Measurements from ENCODE around the gene HVCN1. TPM values are rescaled to one million over a fixed set of nuclear protein-coding genes. Genes with fewer than 3 reads are reported as not detected.

HVCN1 gene
- total RNA-seq, 5 donors from 2014 or later (not counting 1 experiment from before 2014, with no cell fraction given), result 5.6 to 18.7 (median 14.2) TPM

DNA sequence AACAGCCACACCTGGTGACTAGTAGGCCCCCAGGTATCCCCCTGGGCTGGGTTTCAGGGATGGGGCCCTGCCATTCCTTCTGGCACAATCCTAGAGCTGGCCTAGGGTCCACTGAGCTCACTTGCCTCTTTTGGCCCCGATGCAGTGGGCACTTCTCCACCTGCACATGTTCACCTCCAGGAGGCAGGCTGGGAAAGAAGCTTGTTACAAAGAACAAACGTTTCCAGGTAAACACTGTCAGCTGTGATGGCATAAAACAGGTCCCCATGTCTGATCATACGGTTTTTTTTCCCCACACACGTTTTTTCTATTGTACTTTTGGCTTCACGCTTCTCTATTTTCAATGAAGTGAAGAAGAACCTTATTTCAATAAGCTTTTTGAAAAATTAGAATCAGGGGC lies 15.8 kb upstream of the HVCN1 start:
- H3K27me3 Mint-ChIP-seq, result no peaks in the 10 kb centered on the region
- 28% methylated on average over 2 of the region's 5 CpGs for WGBS (ENCODE audit: insufficient coverage)
- no peaks in the 10 kb centered on the region for H3K9me3 Mint-ChIP-seq
- CTCF ChIA-PET, result interaction anchor here (0.7 to 1.1 kb wide), 6 partner anchors 24 to 266 kb away, joined by 3 to 5 read pairs (median 4); partner anchors contain the start of gene ARPC3 (in 1 of the 2)
- Histone ChIP-seq H3K9me3 (no peaks in the 10 kb centered on the region), H3K36me3 (ENCODE audit: control insufficient read depth in 2 of 2, extremely low read depth in 1 of 2, insufficient read depth in 1 of 2, low read length in 1 of 2) (no peaks in the 10 kb centered on the region), H3K27ac (ENCODE audit: low read length) (no peak overlapping the region), H3K27me3 (replicated peaks in 1 of 2; ENCODE audit: control insufficient read depth in 2 of 2, extremely low read depth in 1 of 2, insufficient read depth in 2 of 2, low read length in 1 of 2) (no peaks in the 10 kb centered on the region), H3K4me3 (ENCODE audit: control insufficient read depth in 1 of 2, extremely low read depth in 1 of 2, low read length in 1 of 2) (no peak overlapping the region), H3K4me1 (ENCODE audit: control insufficient read depth in 1 of 2, extremely low read depth in 1 of 2, insufficient read depth in 2 of 2, low read length in 2 of 2) (no peaks in the 10 kb centered on the region)
- DNase-seq, result peak in 1 of 35 experiments; percentile 37
- H3K36me3 Mint-ChIP-seq, result no peaks in the 10 kb centered on the region
- ATAC-seq (replicated peaks in 1 of 4), result no peak
- no peak overlapping the region for H3K4me3 Mint-ChIP-seq
- peaks cover 0 to 3% (median 0%) of the 10 kb centered on the region in 3 donors for H3K4me1 Mint-ChIP-seq
- POLR2A ChIA-PET, result interaction anchor here in 1 of 2 donors (0.5 kb wide), 1 partner anchor 892 kb away, joined by 3 read pairs; no protein-coding TSS in a partner anchor
- H3K27ac Mint-ChIP-seq, result no peak overlapping the region

DNA sequence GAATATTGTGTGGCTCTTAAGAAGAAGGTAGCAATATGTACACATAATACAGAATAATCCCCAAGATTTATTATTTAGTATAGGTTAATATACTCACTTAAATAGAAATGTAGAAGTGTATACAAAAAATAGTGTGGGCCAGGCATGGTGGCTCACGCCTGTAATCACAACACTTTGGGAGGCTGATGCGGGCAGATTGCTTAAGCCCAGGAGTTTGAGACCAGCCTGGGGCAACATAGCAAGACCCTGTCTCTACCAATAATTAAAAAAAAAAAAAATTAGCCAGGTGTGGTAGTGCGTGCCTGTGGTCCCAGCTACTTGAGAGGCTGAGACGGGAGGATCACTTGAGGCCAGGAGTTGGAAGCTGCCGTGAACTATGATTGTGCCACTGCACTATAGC lies 15.3 kb upstream of the HVCN1 start:
- ChIA-PET CTCF (interaction anchor here in 1 of 2 donors (0.7 to 1.1 kb wide), 4 partner anchors 123 to 266 kb away, joined by 3 to 4 read pairs (median 4); partner anchors contain the start of gene ARPC3), POLR2A (no interaction called here)
- H3K27me3 ChIP-seq (replicated peaks in 1 of 2; ENCODE audit: control insufficient read depth in 2 of 2, extremely low read depth in 1 of 2, insufficient read depth in 2 of 2, low read length in 1 of 2), result no peaks in the 10 kb centered on the region
- no peak overlapping the region for H3K4me3 ChIP-seq (ENCODE audit: control insufficient read depth in 1 of 2, extremely low read depth in 1 of 2, low read length in 1 of 2)
- WGBS (ENCODE audit: insufficient coverage), result 100% methylated on average over 1 of the region's 5 CpGs
- H3K27me3 Mint-ChIP-seq, result no peaks in the 10 kb centered on the region
- ATAC-seq (replicated peaks in 1 of 4), result no peak
- peaks cover 0 to 3% (median 0%) of the 10 kb centered on the region in 3 donors for H3K4me1 Mint-ChIP-seq
- H3K36me3 Mint-ChIP-seq, result no peaks in the 10 kb centered on the region
- H3K4me1 ChIP-seq (ENCODE audit: control insufficient read depth in 1 of 2, extremely low read depth in 1 of 2, insufficient read depth in 2 of 2, low read length in 2 of 2), result no peaks in the 10 kb centered on the region
- no peak overlapping the region for H3K27ac Mint-ChIP-seq
- no peak overlapping the region for H3K4me3 Mint-ChIP-seq
- no peaks in the 10 kb centered on the region for H3K9me3 Mint-ChIP-seq
- no peaks in the 10 kb centered on the region for H3K36me3 ChIP-seq (ENCODE audit: control insufficient read depth in 2 of 2, extremely low read depth in 1 of 2, insufficient read depth in 1 of 2, low read length in 1 of 2)
- no peak overlapping the region for H3K27ac ChIP-seq (ENCODE audit: low read length)
- H3K9me3 ChIP-seq, result no peaks in the 10 kb centered on the region
- DNase-seq, result no peak

- Histone ChIP-seq H3K36me3 (ENCODE audit: control insufficient read depth in 2 of 2, extremely low read depth in 1 of 2, insufficient read depth in 1 of 2, low read length in 1 of 2) (no peaks in the 10 kb centered on the region), H3K9me3 (no peaks in the 10 kb centered on the region), H3K4me1 (ENCODE audit: control insufficient read depth in 1 of 2, extremely low read depth in 1 of 2, insufficient read depth in 2 of 2, low read length in 2 of 2) (peaks cover 7 to 11% of the 10 kb centered on the region in 2 experiments), H3K27ac (ENCODE audit: low read length) (no peak overlapping the region), H3K27me3 (replicated peaks in 1 of 2; ENCODE audit: control insufficient read depth in 2 of 2, extremely low read depth in 1 of 2, insufficient read depth in 2 of 2, low read length in 1 of 2) (no peaks in the 10 kb centered on the region), H3K4me3 (ENCODE audit: control insufficient read depth in 1 of 2, extremely low read depth in 1 of 2, low read length in 1 of 2) (no peak overlapping the region)
- H3K4me1 Mint-ChIP-seq, result peaks cover 5 to 11% (median 8%) of the 10 kb centered on the region in 3 donors
- ATAC-seq (replicated peaks in 1 of 4) (no peak), DNase-seq (no peak)
- no peaks in the 10 kb centered on the region for H3K27me3 Mint-ChIP-seq
- H3K4me3 Mint-ChIP-seq, result no peak overlapping the region
- CTCF ChIA-PET, result interaction anchor here (0.6 to 0.7 kb wide), 2 partner anchors 74 to 245 kb away, joined by 3 to 4 read pairs; no protein-coding TSS in a partner anchor
- no peaks in the 10 kb centered on the region for H3K36me3 Mint-ChIP-seq
- no peaks in the 10 kb centered on the region for H3K9me3 Mint-ChIP-seq
- H3K27ac Mint-ChIP-seq, result no peak overlapping the region
- 94% methylated on average over 2 of the region's 5 CpGs for WGBS (ENCODE audit: insufficient coverage)
- POLR2A ChIA-PET, result no interaction called here
Measured at GRCh38 chr12:110702081-110702480, 13.2 kb upstream of the HVCN1 start.

GRCh38 chr12:110699591-110700445 lies 10.9 kb upstream of the HVCN1 start:
- Mint-ChIP-seq H3K9me3 (no peaks in the 10 kb centered on the region), H3K36me3 (no peaks in the 10 kb centered on the region), H3K27me3 (no peaks in the 10 kb centered on the region), H3K4me3 (no peak overlapping the region), H3K27ac (no peak overlapping the region), H3K4me1 (peaks cover 5 to 15% (median 11%) of the 10 kb centered on the region in 3 donors)
- no peak overlapping the region for H3K27ac ChIP-seq (ENCODE audit: low read length)
- POLR2A ChIA-PET, result no interaction called here
- DNase-seq (no peak), ATAC-seq (replicated peaks in 1 of 4) (no peak)
- H3K27me3 ChIP-seq (replicated peaks in 1 of 2; ENCODE audit: control insufficient read depth in 2 of 2, extremely low read depth in 1 of 2, insufficient read depth in 2 of 2, low read length in 1 of 2), result no peaks in the 10 kb centered on the region
- no peaks in the 10 kb centered on the region for H3K9me3 ChIP-seq
- H3K36me3 ChIP-seq (ENCODE audit: control insufficient read depth in 2 of 2, extremely low read depth in 1 of 2, insufficient read depth in 1 of 2, low read length in 1 of 2), result no peaks in the 10 kb centered on the region
- CTCF ChIA-PET, result interaction anchor here in 1 of 2 donors (1.2 kb wide), 1 partner anchor 250 kb away, joined by 3 read pairs; the partner anchor contains the start of gene ARPC3
- 93% methylated on average over 22 of the region's 28 CpGs for WGBS (ENCODE audit: insufficient coverage)
- H3K4me1 ChIP-seq (ENCODE audit: control insufficient read depth in 1 of 2, extremely low read depth in 1 of 2, insufficient read depth in 2 of 2, low read length in 2 of 2), result peaks cover 7 to 11% of the 10 kb centered on the region in 2 experiments
- H3K4me3 ChIP-seq (ENCODE audit: control insufficient read depth in 1 of 2, extremely low read depth in 1 of 2, low read length in 1 of 2), result no peak overlapping the region

GRCh38 chr12:110698171-110698902 lies 9.4 kb upstream of the HVCN1 start:
- WGBS (ENCODE audit: insufficient coverage), result 37% methylated on average over 13 of the region's 20 CpGs
- no peaks in the 10 kb centered on the region for H3K27me3 ChIP-seq (replicated peaks in 1 of 2; ENCODE audit: control insufficient read depth in 2 of 2, extremely low read depth in 1 of 2, insufficient read depth in 2 of 2, low read length in 1 of 2)
- Mint-ChIP-seq H3K9me3 (no peaks in the 10 kb centered on the region), H3K4me3 (no peak overlapping the region), H3K36me3 (no peaks in the 10 kb centered on the region), H3K4me1 (peaks cover 7 to 15% (median 14%) of the 10 kb centered on the region in 3 donors), H3K27ac (peak overlapping the region; percentile 86 to 87), H3K27me3 (no peaks in the 10 kb centered on the region)
- CTCF ChIA-PET, result interaction anchor here (0.6 to 1.2 kb wide), 3 partner anchors 95 to 620 kb away, joined by 3 to 4 read pairs (median 3); no protein-coding TSS in a partner anchor
- H3K4me1 ChIP-seq (ENCODE audit: control insufficient read depth in 1 of 2, extremely low read depth in 1 of 2, insufficient read depth in 2 of 2, low read length in 2 of 2), result peaks cover 8 to 18% of the 10 kb centered on the region in 2 experiments
- H3K27ac ChIP-seq (ENCODE audit: low read length), result no peak overlapping the region
- POLR2A ChIA-PET, result no interaction called here
- H3K36me3 ChIP-seq (ENCODE audit: control insufficient read depth in 2 of 2, extremely low read depth in 1 of 2, insufficient read depth in 1 of 2, low read length in 1 of 2), result no peaks in the 10 kb centered on the region
- H3K4me3 ChIP-seq (ENCODE audit: control insufficient read depth in 1 of 2, extremely low read depth in 1 of 2, low read length in 1 of 2), result peak overlapping the region in 1 of 2 donors; percentile 6
- DNase-seq (peak; percentile 56 to 88 (median 75)), ATAC-seq (replicated peaks in 1 of 4) (peak; percentile 98 to 100 (median 100))
- H3K9me3 ChIP-seq, result no peaks in the 10 kb centered on the region

- H3K36me3 ChIP-seq (ENCODE audit: control insufficient read depth in 2 of 2, extremely low read depth in 1 of 2, insufficient read depth in 1 of 2, low read length in 1 of 2), result no peaks in the 10 kb centered on the region
- H3K27ac Mint-ChIP-seq, result peak overlapping the region in 1 of 2 donors; percentile 0
- DNase-seq (no peak), ATAC-seq (replicated peaks in 1 of 4) (no peak)
- no peaks in the 10 kb centered on the region for H3K27me3 Mint-ChIP-seq
- POLR2A ChIA-PET, result no interaction called here
- no peaks in the 10 kb centered on the region for H3K9me3 Mint-ChIP-seq
- H3K27me3 ChIP-seq (replicated peaks in 1 of 2; ENCODE audit: control insufficient read depth in 2 of 2, extremely low read depth in 1 of 2, insufficient read depth in 2 of 2, low read length in 1 of 2), result no peaks in the 10 kb centered on the region
- H3K4me3 Mint-ChIP-seq, result no peak overlapping the region
- H3K4me1 ChIP-seq (ENCODE audit: control insufficient read depth in 1 of 2, extremely low read depth in 1 of 2, insufficient read depth in 2 of 2, low read length in 2 of 2), result peaks cover 8 to 18% of the 10 kb centered on the region in 2 experiments
- H3K36me3 Mint-ChIP-seq, result no peaks in the 10 kb centered on the region
- no peak overlapping the region for H3K27ac ChIP-seq (ENCODE audit: low read length)
- CTCF ChIA-PET, result interaction anchor here (0.7 to 1.2 kb wide), 3 partner anchors 19 to 146 kb away, joined by 3 read pairs; no protein-coding TSS in a partner anchor
- no peaks in the 10 kb centered on the region for H3K9me3 ChIP-seq
- peaks cover 7 to 15% (median 14%) of the 10 kb centered on the region in 3 donors for H3K4me1 Mint-ChIP-seq
- WGBS (ENCODE audit: insufficient coverage), result 89% methylated on average over 2 of the region's 2 CpGs
- H3K4me3 ChIP-seq (ENCODE audit: control insufficient read depth in 1 of 2, extremely low read depth in 1 of 2, low read length in 1 of 2), result no peak overlapping the region
Measured at GRCh38 chr12:110697236-110697635, 8.3 kb upstream of the HVCN1 start.
